B cell (primary cell): ENCODE results near the gene GATAD1.

Experiments used
- CTCF ChIP-seq: fragments of 200-600 bp; IDR thresholded peaks from one replicate; pipeline ENCODE4 v1.8.0; 2022; ENCODE audit warnings: antibody characterized with exemption, mild to moderate bottlenecking
- EZH2 ChIP-seq: IDR thresholded peaks from 2 replicates; pipeline ENCODE4 v1.6.1; 2012; ENCODE audit warnings: borderline replicate concordance, low read depth, mild to moderate bottlenecking, moderate library complexity, low read length; ENCODE audit not compliant: insufficient read depth, poor library complexity, severe bottlenecking

DNA sequence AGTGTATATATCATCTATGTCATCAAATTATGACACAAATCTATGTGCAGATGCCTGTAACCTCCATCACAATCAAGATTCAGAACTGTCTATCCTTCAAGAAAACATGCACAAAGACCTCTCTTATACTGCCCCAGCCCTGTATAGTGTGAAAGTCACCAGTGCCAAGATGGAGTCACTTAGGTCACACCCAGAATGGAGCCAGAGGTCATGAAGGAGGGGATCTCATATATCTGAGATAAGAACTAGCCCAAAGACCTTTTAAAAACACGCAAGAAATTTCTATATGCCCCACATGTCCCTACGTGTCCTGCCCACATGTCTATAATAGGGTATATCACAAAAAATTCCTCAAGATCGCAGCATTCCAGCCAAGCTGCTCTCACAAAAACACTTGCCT, 20.1 kb upstream of the GATAD1 start:
- TF ChIP-seq CTCF: no peak
- no peak for TF ChIP-seq EZH2
